Naive B cell (primary cell): ENCODE data around the gene SLC9A6. TPM values are rescaled to one million over a fixed set of nuclear protein-coding genes. Genes with fewer than 3 reads are reported as not detected.

Experiments
- polyA plus RNA-seq, 6 donors: library from polyadenylated mRNA; unstranded; fragments of 300-500 nt; fragmentation: Illumina TruSeq; gene quantifications; one replicate each; pipeline ENCODE4 v1.2.3, GENCODE V29; 2021; ENCODE audit warnings: low read depth in 6 of 6

SLC9A6 gene
- polyA plus RNA-seq, 6 donors from 2014 or later = 9.2 to 18.8 (median 10.7) TPM

Other genes starting within 250 kb of the SLC9A6 start
- gene CT45A3, start 217.2 kb upstream of the SLC9A6 start, polyA plus RNA-seq = not detected
- gene CT45A5, start 199.9 kb upstream of the SLC9A6 start, polyA plus RNA-seq = not detected
- not detected for gene CT45A6, start 182.6 kb upstream of the SLC9A6 start, polyA plus RNA-seq
- gene CT45A2, start 165.4 kb upstream of the SLC9A6 start, polyA plus RNA-seq = not detected
- gene CT45A7, start 148.2 kb upstream of the SLC9A6 start, polyA plus RNA-seq = not detected
- not detected for gene CT45A8, start 130.9 kb upstream of the SLC9A6 start, polyA plus RNA-seq
- gene CT45A9, start 113.6 kb upstream of the SLC9A6 start, polyA plus RNA-seq = not detected
- not detected for gene CT45A10, start 92.0 kb upstream of the SLC9A6 start, polyA plus RNA-seq
- gene SAGE1, start 91.7 kb upstream of the SLC9A6 start, polyA plus RNA-seq = not detected
- gene MMGT1, start 11.4 kb upstream of the SLC9A6 start, polyA plus RNA-seq = 10 to 100 TPM in 3 of 6 donors, 1 to 10 TPM in 3; 7.6 to 11.5 (median 10.4) TPM
- 10 to 100 TPM in 5 of 6 donors, 1 to 10 TPM in 1; 4.5 to 24.0 (median 13.3) TPM for gene FHL1, start 162.1 kb downstream of the SLC9A6 start, polyA plus RNA-seq